Measurements from ENCODE around the gene DYNC2I2. TPM values are rescaled to one million over a fixed set of nuclear protein-coding genes. Genes with fewer than 3 reads are reported as not detected.

The DYNC2I2 gene
- total and polyA plus RNA-seq, 2 experiments from 2014 or later = 39.9 to 78.7 TPM

DNA sequence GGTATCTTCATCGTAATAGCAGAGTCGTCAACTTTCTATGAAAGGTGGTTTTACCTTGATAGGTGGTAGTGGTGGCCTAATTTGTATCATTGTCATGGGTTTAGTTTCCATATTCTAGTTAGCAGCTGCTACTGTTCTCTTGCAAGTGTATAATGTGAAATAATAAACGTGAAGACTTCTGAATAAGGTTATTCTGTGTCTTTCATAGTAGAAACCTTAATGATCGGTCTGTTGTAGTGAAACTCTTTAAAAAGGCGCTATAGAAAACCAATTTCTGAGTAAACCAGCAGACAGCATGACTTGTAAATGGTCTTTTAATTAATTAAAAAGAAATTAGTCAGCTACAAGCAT is 34.0 kb upstream of the DYNC2I2 start:
- Histone ChIP-seq H3K79me2 (peaks cover 72% of the 10 kb centered on the region), H3K4me1 (ENCODE audit: insufficient read depth) (peaks cover 30% of the 10 kb centered on the region), H4K20me1 (ENCODE audit: insufficient read depth, poor library complexity, severe bottlenecking) (peaks cover 38% of the 10 kb centered on the region), H2AFZ (no peak overlapping the region), H3K36me3 (replicated peaks; ENCODE audit: insufficient read depth, low read depth) (peaks cover 13% of the 10 kb centered on the region), H3K9me2 (replicated peaks; ENCODE audit: insufficient read depth) (no peaks in the 10 kb centered on the region), H3K4me2 (peak overlapping the region; percentile 81), H3K27me3 (no peaks in the 10 kb centered on the region), H3K4me3 (peak overlapping the region; percentile 73), H3K9me3 (ENCODE audit: low read depth) (no peaks in the 10 kb centered on the region), H3K27ac (peak overlapping the region; percentile 71)
- WGBS (ENCODE audit: low lambda C conversion rate, missing lambda C conversion rate) = 9% methylated on average over 5 of the region's 5 CpGs
- DNase-seq (ENCODE audit: low spot score) = no peak
- no peak for TF ChIP-seq EZH2 (IDR thresholded peaks at IDR 0.05; ENCODE audit: borderline replicate concordance)
- TF ChIP-seq EZH2phosphoT487 (IDR thresholded peaks at IDR 0.05; ENCODE audit: low read depth, severe bottlenecking, unreplicated experiment) = no peak
- no peak for TF ChIP-seq CTCF (IDR thresholded peaks at IDR 0.05; ENCODE audit: poor library complexity)

- Histone ChIP-seq H2AFZ (no peak overlapping the region), H3K9me3 (ENCODE audit: low read depth) (no peaks in the 10 kb centered on the region), H4K20me1 (ENCODE audit: insufficient read depth, poor library complexity, severe bottlenecking) (peaks cover 38% of the 10 kb centered on the region), H3K9me2 (replicated peaks; ENCODE audit: insufficient read depth) (no peaks in the 10 kb centered on the region), H3K36me3 (replicated peaks; ENCODE audit: insufficient read depth, low read depth) (peaks cover 13% of the 10 kb centered on the region), H3K4me2 (peak overlapping the region; percentile 81), H3K27me3 (no peaks in the 10 kb centered on the region), H3K27ac (peak overlapping the region; percentile 71), H3K4me1 (ENCODE audit: insufficient read depth) (peaks cover 36% of the 10 kb centered on the region), H3K79me2 (peaks cover 75% of the 10 kb centered on the region), H3K4me3 (peak overlapping the region; percentile 73)
- 1% methylated on average over 40 of the region's 83 CpGs for whole genome bisulfite sequencing (ENCODE audit: low lambda C conversion rate, missing lambda C conversion rate)
- TF ChIP-seq EZH2 (IDR thresholded peaks at IDR 0.05; ENCODE audit: borderline replicate concordance) (no peak), CTCF (IDR thresholded peaks at IDR 0.05; ENCODE audit: poor library complexity) (no peak), EZH2phosphoT487 (IDR thresholded peaks at IDR 0.05; ENCODE audit: low read depth, severe bottlenecking, unreplicated experiment) (no peak)
- peak; percentile 80 for DNase-seq (ENCODE audit: low spot score)
Measured at GRCh38 chr9:128689820-128690683, 33.4 kb upstream of the DYNC2I2 start.

DNA sequence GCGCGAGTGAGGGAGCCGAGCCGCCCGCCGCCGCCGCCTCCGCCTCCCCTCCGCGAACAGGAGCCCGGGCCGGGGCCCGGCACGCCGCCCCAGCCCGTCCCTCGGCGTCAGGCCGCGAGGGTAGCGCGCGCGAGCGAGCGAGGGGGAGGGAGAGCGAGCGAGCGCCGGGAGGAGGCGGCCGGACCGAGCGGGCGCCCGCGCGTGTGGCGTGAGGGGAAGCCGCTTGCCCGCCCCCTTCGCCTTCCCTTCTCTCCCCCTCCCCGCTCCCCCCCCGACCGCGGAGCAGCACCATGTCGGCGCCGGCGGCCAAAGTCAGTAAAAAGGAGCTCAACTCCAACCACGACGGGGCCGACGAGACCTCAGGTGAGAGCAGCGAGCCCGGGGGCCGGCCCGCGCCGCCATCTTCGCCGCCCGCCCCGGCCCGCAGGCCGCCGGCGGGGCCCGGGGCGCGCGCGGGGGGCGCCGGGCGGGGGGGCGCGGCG is 32.7 kb upstream of the DYNC2I2 start:
- H3K9me2 ChIP-seq (replicated peaks; ENCODE audit: insufficient read depth) = no peaks in the 10 kb centered on the region
- H3K4me1 ChIP-seq (ENCODE audit: insufficient read depth) = peaks cover 43% of the 10 kb centered on the region
- TF ChIP-seq EZH2phosphoT487 (IDR thresholded peaks at IDR 0.05; ENCODE audit: low read depth, severe bottlenecking, unreplicated experiment) (no peak), EZH2 (IDR thresholded peaks at IDR 0.05; ENCODE audit: borderline replicate concordance) (no peak), CTCF (IDR thresholded peaks at IDR 0.05; ENCODE audit: poor library complexity) (no peak)
- peaks cover 12% of the 10 kb centered on the region for H3K36me3 ChIP-seq (replicated peaks; ENCODE audit: insufficient read depth, low read depth)
- peaks cover 75% of the 10 kb centered on the region for H3K79me2 ChIP-seq
- H3K4me2 ChIP-seq = peak overlapping the region; percentile 36
- H3K4me3 ChIP-seq = peak overlapping the region; percentile 85
- no peak overlapping the region for H2AFZ ChIP-seq
- no peaks in the 10 kb centered on the region for H3K27me3 ChIP-seq
- no peaks in the 10 kb centered on the region for H3K9me3 ChIP-seq (ENCODE audit: low read depth)
- peak overlapping the region; percentile 99 for H3K27ac ChIP-seq
- 0% methylated on average over 14 of the region's 80 CpGs for WGBS (ENCODE audit: low lambda C conversion rate, missing lambda C conversion rate)
- H4K20me1 ChIP-seq (ENCODE audit: insufficient read depth, poor library complexity, severe bottlenecking) = peaks cover 38% of the 10 kb centered on the region
- no peak for DNase-seq (ENCODE audit: low spot score)
